ENCODE results near the gene ZNF845.
"Not testable (repeated sequence)": the region's sequence is repeated elsewhere in the genome, so short reads cannot be mapped to it uniquely, and the experiment has no call there.

ZNF845 gene

GRCh38 chr19:53381376-53381775 is 47.8 kb downstream of the ZNF845 start:
- no peak for DNase-seq (ENCODE audit: low read depth)

GRCh38 chr19:53388168-53388567 is 54.6 kb downstream of the ZNF845 start:
- DNase-seq (ENCODE audit: low read depth), result no peak

GRCh38 chr19:53388904-53389303 is 55.4 kb downstream of the ZNF845 start:
- DNase-seq (ENCODE audit: low read depth), result no peak

- DNase-seq (ENCODE audit: low read depth), result no peak
These were observed 56.0 kb downstream of the ZNF845 start for GRCh38 chr19:53389571-53389970.

GRCh38 chr19:53389978-53390377 is 56.4 kb downstream of the ZNF845 start:
- no peak for DNase-seq (ENCODE audit: low read depth)

GRCh38 chr19:53394522-53394973 is 61.0 kb downstream of the ZNF845 start:
- no peak for DNase-seq (ENCODE audit: low read depth)

- DNase-seq (ENCODE audit: low read depth), result peak; percentile 25
These were observed 61.7 kb downstream of the ZNF845 start, which contains the start of gene ZNF765 for GRCh38 chr19:53394974-53395839. ZNF765 (plus strand) TSS chr19:53395149; CDS start chr19:53398016, 2,867 bp downstream.

GRCh38 chr19:53395840-53396524 is 62.4 kb downstream of the ZNF845 start:
- not testable (repeated sequence) for DNase-seq (ENCODE audit: low read depth)

GRCh38 chr19:53396525-53396868 is 62.9 kb downstream of the ZNF845 start:
- no peak for DNase-seq (ENCODE audit: low read depth)

GRCh38 chr19:53397918-53398317 is 64.4 kb downstream of the ZNF845 start:
- DNase-seq (ENCODE audit: low read depth), result not testable (repeated sequence)
